ENCODE data around the gene KCNC1. TPM values are rescaled to one million over a fixed set of nuclear protein-coding genes. Genes with fewer than 3 reads are reported as not detected.

Gene KCNC1
- total and polyA plus RNA-seq, 2 donors (not counting 1 experiment from before 2014, with no cell fraction given), result under 0.01 TPM; not detected in 1

GRCh38 chr11:17714356-17714854, 20.2 kb upstream of the KCNC1 start:
- no peak overlapping the region for H3K4me2 ChIP-seq (ENCODE audit: extremely low read depth, insufficient read depth, low read length)
- H3K36me3 ChIP-seq (ENCODE audit: control insufficient read depth, insufficient read depth, low read length), result no peaks in the 10 kb centered on the region
- no peak overlapping the region for H3K4me3 ChIP-seq (replicated peaks in 1 of 4; ENCODE audit: control extremely low read depth in 1 of 4, insufficient read depth in 1 of 4, low read depth in 3 of 4, low read length in 4 of 4)
- no peak overlapping the region for H3K9ac ChIP-seq (ENCODE audit: insufficient read depth, low read length)
- H3K79me2 ChIP-seq (ENCODE audit: control insufficient read depth, insufficient read depth, low read length), result no peaks in the 10 kb centered on the region
- H3K4me1 ChIP-seq (ENCODE audit: control insufficient read depth, extremely low read depth, insufficient read depth, low read length), result no peaks in the 10 kb centered on the region
- no peaks in the 10 kb centered on the region for H4K20me1 ChIP-seq (ENCODE audit: control insufficient read depth, extremely low read depth, insufficient read depth, low read length)
- no peak overlapping the region for H2AFZ ChIP-seq (ENCODE audit: low read length)
- peaks cover 21% of the 10 kb centered on the region for H3K27me3 ChIP-seq (ENCODE audit: control insufficient read depth, insufficient read depth, low read length)
- H3K9me3 ChIP-seq (ENCODE audit: control insufficient read depth, insufficient read depth, low read depth, low read length), result no peaks in the 10 kb centered on the region
- TF ChIP-seq EZH2 (IDR thresholded peaks at IDR 0.05; ENCODE audit: low read length, missing control alignments), result no peak
- no peak for TF ChIP-seq CTCF (conservative IDR thresholded peaks at IDR 0.05 in 1 of 2, IDR thresholded peaks at IDR 0.05 in 1 of 2; ENCODE audit: low read depth in 1 of 2, low read length in 2 of 2)
- DNase-seq (ENCODE audit: low read depth in 2 of 2), result no peak
- no peak overlapping the region for H3K27ac ChIP-seq (ENCODE audit: insufficient read depth, low read length)

- Histone ChIP-seq H3K9ac (ENCODE audit: insufficient read depth, low read length) (no peak overlapping the region), H3K27ac (ENCODE audit: insufficient read depth, low read length) (no peak overlapping the region)
These were observed 19.7 kb upstream of the KCNC1 start for GRCh38 chr11:17714870-17715269.

GRCh38 chr11:17716807-17717206, 17.8 kb upstream of the KCNC1 start:
- Histone ChIP-seq H3K27ac (ENCODE audit: insufficient read depth, low read length) (no peak overlapping the region), H3K4me3 (replicated peaks in 1 of 4; ENCODE audit: control extremely low read depth in 1 of 4, insufficient read depth in 1 of 4, low read depth in 3 of 4, low read length in 4 of 4) (no peak overlapping the region), H3K27me3 (ENCODE audit: control insufficient read depth, insufficient read depth, low read length) (peaks cover 44% of the 10 kb centered on the region), H3K79me2 (ENCODE audit: control insufficient read depth, insufficient read depth, low read length) (no peaks in the 10 kb centered on the region), H2AFZ (ENCODE audit: low read length) (no peak overlapping the region), H3K4me1 (ENCODE audit: control insufficient read depth, extremely low read depth, insufficient read depth, low read length) (no peaks in the 10 kb centered on the region), H3K9me3 (ENCODE audit: control insufficient read depth, insufficient read depth, low read depth, low read length) (no peaks in the 10 kb centered on the region), H3K9ac (ENCODE audit: insufficient read depth, low read length) (no peak overlapping the region), H4K20me1 (ENCODE audit: control insufficient read depth, extremely low read depth, insufficient read depth, low read length) (no peaks in the 10 kb centered on the region), H3K4me2 (ENCODE audit: extremely low read depth, insufficient read depth, low read length) (no peak overlapping the region), H3K36me3 (ENCODE audit: control insufficient read depth, insufficient read depth, low read length) (no peaks in the 10 kb centered on the region)
- TF ChIP-seq CTCF (conservative IDR thresholded peaks at IDR 0.05 in 1 of 2, IDR thresholded peaks at IDR 0.05 in 1 of 2; ENCODE audit: low read depth in 1 of 2, low read length in 2 of 2), result no peak
- no peak for TF ChIP-seq EZH2 (IDR thresholded peaks at IDR 0.05; ENCODE audit: low read length, missing control alignments)
- no peak for DNase-seq (ENCODE audit: low read depth in 2 of 2)

More at GRCh38 chr11:17714870-17715269, 19.7 kb upstream of the KCNC1 start:
- TF ChIP-seq CTCF (conservative IDR thresholded peaks at IDR 0.05 in 1 of 2, IDR thresholded peaks at IDR 0.05 in 1 of 2; ENCODE audit: low read depth in 1 of 2, low read length in 2 of 2) (no peak), EZH2 (IDR thresholded peaks at IDR 0.05; ENCODE audit: low read length, missing control alignments) (no peak)
- DNase-seq (ENCODE audit: low read depth in 2 of 2), result no peak
- no peaks in the 10 kb centered on the region for H4K20me1 ChIP-seq (ENCODE audit: control insufficient read depth, extremely low read depth, insufficient read depth, low read length)
- H3K4me1 ChIP-seq (ENCODE audit: control insufficient read depth, extremely low read depth, insufficient read depth, low read length), result no peaks in the 10 kb centered on the region
- no peaks in the 10 kb centered on the region for H3K36me3 ChIP-seq (ENCODE audit: control insufficient read depth, insufficient read depth, low read length)
- no peak overlapping the region for H2AFZ ChIP-seq (ENCODE audit: low read length)
- H3K4me2 ChIP-seq (ENCODE audit: extremely low read depth, insufficient read depth, low read length), result no peak overlapping the region
- H3K9me3 ChIP-seq (ENCODE audit: control insufficient read depth, insufficient read depth, low read depth, low read length), result no peaks in the 10 kb centered on the region
- peaks cover 25% of the 10 kb centered on the region for H3K27me3 ChIP-seq (ENCODE audit: control insufficient read depth, insufficient read depth, low read length)
- no peaks in the 10 kb centered on the region for H3K79me2 ChIP-seq (ENCODE audit: control insufficient read depth, insufficient read depth, low read length)
- H3K4me3 ChIP-seq (replicated peaks in 1 of 4; ENCODE audit: control extremely low read depth in 1 of 4, insufficient read depth in 1 of 4, low read depth in 3 of 4, low read length in 4 of 4), result no peak overlapping the region
